Middle frontal gyrus (tissue), 1 donor: ENCODE data around the gene OLFM3.

Experiments used
- DNase-seq: peaks from one replicate; pipeline ENCODE4 v3.0.0-alpha.2; 2015; ENCODE audit warnings: low spot score; ENCODE audit errors: extremely low spot score

Gene OLFM3

GRCh38 chr1:101996825-101997465, at the start of gene OLFM3:
TSS of gene OLFM3 (minus strand) at chr1:101996926.
- DNase-seq = no peak

- no peak for DNase-seq
These were observed 49.0 kb upstream of the OLFM3 start for GRCh38 chr1:102045752-102046151.

GRCh38 chr1:102032534-102032933, 35.8 kb upstream of the OLFM3 start:
- no peak for DNase-seq

DNA sequence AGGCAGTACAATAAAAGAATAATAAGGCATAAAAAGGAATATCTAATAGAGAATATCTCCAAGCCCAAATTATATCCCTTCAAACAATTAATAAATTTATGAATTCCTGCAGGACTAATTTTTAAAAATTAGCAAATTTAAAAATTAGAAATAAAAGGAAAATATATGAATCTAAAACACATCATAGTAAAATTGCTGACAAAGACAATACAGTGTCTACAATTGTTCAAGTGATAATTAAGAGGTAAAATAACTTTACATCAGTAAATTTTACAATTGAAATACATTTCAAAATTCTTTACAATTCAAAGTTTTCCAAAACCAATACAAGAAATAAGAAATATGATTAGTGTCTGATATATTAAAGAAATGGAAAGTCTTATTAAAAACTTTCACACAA, 22.8 kb upstream of the OLFM3 start:
- no peak for DNase-seq

DNA sequence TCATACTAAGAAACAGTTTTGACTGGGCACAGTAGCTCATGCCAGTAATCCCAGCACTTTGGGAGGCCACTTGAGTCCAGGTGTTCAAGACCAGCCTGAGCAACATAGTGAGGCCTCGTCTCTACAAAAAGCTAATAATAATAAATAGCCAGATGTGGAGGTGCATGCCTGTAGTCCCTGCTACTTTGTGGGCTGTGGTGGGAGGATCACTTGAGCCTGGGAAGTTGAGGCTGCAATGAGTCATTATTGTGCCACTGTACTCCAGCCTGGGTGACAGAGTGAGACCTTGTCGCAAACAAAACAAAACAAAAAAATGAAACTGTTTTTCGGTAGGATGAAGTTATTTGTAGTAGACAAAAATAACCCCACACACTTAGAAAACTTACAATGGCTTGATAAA, 19.0 kb upstream of the OLFM3 start:
- DNase-seq = no peak

DNA sequence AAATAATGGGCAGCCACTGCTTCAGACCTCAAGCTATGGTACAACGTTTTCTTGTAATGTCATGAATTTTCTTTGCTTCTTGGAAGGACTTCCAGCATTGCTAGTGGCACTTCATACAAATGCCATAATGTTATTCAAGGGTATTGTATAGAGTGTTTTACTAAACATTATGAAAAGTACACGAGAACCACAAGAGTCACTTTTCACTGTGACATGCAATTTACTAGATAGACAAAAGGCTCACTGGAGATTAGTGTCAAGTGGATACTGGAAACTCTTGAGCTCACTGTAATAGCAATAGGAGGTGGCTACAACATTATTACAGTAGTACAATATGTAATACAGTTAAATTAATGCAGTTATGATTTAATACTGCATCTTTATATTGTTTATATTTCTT, 5.3 kb upstream of the OLFM3 start:
- no peak for DNase-seq

GRCh38 chr1:101995984-101996745, 561 bp downstream of the OLFM3 start:
- DNase-seq = no peak

GRCh38 chr1:101993710-101994109, 3.0 kb downstream of the OLFM3 start:
- DNase-seq = no peak

DNA sequence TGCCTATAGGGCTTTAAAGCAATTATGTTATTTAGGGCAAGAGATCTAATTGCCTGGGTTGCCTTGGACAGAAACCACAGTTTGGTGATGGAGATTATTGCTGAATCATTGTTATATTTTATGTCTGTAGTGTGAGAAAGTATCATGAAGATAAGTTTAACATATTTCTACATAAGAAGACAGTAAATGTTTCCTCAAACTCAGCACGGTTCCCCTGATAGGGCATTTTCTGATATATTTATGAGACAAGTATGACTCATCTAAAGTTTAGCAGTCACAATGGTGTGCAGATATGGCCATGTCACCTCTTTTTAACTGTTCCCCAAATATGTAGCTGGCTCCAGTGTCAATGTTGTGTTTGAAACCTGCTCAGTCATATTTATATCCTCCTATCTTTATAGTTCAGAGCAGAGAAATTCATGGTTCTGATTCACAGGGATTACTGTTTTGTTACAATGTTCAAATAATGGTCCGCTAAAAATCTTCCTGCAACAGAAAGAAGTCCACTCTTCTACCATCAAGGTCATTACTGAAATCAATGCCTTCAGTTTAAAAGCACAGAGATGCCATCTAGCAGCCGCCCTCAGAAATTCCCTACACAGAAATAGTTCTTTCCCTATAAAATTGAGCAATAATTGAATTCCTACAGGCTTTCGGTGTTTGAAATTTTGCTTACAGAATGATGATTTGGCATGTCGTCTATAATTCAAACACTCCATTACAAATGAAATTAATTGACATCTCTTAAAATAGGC, 3.7 kb downstream of the OLFM3 start:
- no peak for DNase-seq

GRCh38 chr1:101980974-101981373, 15.8 kb downstream of the OLFM3 start:
- DNase-seq = no peak

DNA sequence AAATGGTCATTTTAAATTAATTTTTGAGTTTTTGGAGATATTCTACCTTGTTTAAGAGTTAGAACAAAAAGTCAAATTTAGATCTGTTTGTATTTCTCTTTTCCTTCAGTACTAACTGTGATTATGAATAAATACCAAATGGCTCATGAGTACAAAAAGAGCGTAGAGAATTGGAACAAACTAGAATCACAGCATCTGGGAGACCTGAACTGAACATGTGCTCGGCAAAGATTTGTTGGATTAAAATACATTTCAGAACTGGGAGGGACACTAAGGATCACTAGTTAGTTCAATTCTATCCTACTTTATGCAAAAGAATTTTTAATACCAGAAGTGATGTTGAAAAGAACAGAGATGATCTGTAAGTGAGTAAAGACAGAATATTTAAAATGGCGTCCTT, 19.5 kb downstream of the OLFM3 start:
- no peak for DNase-seq

DNA sequence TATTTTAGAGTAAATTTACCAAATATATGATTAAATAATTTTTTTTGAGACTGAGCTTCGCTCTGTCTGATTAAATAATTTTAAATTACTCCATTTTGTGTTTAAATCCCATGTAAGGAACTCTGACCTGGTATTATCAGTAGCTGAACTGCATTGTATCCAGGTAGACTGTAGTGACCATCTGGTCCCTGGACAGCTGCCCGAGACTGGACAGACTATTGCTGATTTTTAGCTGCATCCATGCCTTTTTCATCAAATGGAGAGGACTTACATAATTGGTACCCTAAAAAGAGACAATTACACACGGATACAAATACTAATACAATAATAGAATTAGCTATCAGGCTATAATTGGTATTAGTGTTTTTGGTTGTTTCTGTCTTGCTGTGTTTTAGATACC, 20.6 kb downstream of the OLFM3 start:
- DNase-seq = no peak

DNA sequence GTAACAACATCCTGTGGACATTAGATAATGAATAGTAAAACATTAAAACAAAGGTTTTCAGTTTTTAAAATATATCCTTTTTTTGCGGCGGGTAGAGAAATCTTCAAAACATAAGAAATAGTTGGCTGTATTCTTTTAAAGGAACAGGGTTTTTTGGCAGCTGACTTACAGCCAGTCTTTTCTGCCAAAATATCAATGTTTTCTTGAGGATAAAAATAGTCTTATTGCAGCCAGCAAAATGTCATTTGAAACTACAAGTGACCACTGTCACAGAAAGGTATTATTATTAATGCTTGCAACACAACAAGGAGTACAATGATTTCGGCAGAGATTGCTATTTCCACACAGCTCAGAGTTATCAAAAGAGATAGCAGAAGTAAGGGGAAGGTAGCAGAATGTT, 21.4 kb downstream of the OLFM3 start:
- DNase-seq = no peak

DNA sequence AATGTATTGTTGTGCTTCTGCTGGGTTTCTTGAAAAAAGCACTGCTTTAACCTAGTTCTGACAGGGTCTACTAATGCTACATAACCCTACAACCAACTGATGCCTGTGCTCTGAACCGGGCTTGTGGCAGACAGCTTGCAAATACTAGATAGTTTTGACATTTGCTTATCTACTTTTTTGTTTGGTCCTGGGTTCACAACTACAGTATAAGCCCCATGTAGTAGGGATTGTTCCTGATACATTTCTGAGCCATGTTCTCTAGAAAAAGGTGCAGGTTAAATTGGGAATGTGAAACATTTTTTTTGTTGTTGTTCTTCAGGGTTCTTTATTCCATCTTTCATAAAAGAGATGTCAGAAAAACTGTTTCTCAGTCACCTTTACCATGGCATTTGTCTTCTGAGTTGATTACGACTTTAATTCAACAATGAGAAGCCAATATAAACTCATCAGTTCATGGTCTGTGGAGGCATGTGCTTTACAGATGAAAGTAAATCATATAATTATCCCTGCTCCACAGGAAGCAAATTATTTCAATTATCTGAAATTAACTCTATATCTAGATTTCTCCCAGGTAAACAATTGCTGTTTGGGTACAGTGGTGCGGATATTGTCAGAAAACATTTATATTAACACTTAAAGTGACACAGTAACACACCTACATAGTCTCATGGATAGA, 22.0 kb downstream of the OLFM3 start:
- DNase-seq = no peak

DNA sequence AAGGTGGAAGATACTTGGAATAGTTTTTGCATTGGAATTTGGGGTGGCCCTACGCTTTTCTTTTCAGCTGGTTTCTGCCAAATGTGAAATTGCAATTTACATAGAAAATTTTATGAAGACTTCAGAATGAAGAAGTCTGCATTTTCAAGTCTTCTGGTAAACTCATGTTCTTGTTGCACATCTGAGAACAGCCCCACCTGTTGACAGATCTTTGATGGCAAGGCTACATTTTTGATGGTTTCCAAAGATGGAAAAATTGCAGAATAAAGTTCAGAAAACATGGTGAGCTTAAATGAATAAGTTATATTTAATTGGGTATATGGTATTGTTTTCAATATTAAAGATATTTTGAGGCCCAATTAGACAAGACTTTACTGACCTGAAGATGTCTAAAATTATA, 25.4 kb downstream of the OLFM3 start:
- DNase-seq = no peak

DNA sequence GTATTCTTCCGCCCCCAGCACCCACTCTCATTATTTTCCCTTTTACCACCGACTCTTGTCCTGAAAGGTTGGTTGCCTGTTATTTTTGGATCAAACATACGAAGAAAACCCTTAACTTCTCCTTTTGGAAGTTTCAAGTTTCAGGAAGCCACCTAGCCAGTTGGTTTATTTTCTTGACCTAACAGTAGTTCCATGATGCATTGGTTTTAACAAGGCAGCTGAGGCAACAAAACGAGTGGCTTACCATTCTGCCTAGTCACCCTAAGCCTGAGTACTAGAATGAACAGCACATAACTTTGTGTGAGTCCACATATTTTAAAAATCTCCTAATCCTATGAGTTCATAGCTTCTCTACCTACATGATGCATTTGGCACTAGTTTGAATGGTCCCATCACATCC, 28.9 kb downstream of the OLFM3 start:
- no peak for DNase-seq

- no peak for DNase-seq
These were observed 31.4 kb downstream of the OLFM3 start for GRCh38 chr1:101965341-101965740.

- no peak for DNase-seq
These were observed 32.0 kb downstream of the OLFM3 start for GRCh38 chr1:101964708-101965107.

- no peak for DNase-seq
These were observed 36.6 kb downstream of the OLFM3 start for GRCh38 chr1:101960142-101960541.

GRCh38 chr1:101959456-101959855, 37.3 kb downstream of the OLFM3 start:
- DNase-seq = no peak

- no peak for DNase-seq
These were observed 39.0 kb downstream of the OLFM3 start for GRCh38 chr1:101957771-101958170.

GRCh38 chr1:101953623-101954022, 43.1 kb downstream of the OLFM3 start:
- no peak for DNase-seq
